ENCODE measurements around the gene CACNG8. TPM values are rescaled to one million over a fixed set of nuclear protein-coding genes. Genes with fewer than 3 reads are reported as not detected.
"Not testable (repeated sequence)": the region's sequence is repeated elsewhere in the genome, so short reads cannot be mapped to it uniquely, and the experiment has no call there.

CACNG8 gene
- total RNA-seq, 1 donor from 2014 or later, result not detected

- no peaks in the 10 kb centered on the region for H3K4me1 Mint-ChIP-seq
- H3K4me3 Mint-ChIP-seq, result no peak overlapping the region
- no peak overlapping the region for H3K27ac Mint-ChIP-seq
- ChIA-PET CTCF (interaction anchor here (1.1 kb wide), 1 partner anchor 194 kb away, joined by 3 read pairs; no protein-coding TSS in a partner anchor), POLR2A (no interaction called here)
- peaks cover 7% of the 10 kb centered on the region for H3K27me3 Mint-ChIP-seq
- no peaks in the 10 kb centered on the region for H3K36me3 Mint-ChIP-seq (ENCODE audit: low read depth)
- no peak for DNase-seq
- no peaks in the 10 kb centered on the region for H3K9me3 Mint-ChIP-seq
- intact Hi-C loops (cut with micrococcal nuclease), result no loop called here
- ATAC-seq (ENCODE audit: low read depth), result no peak
- no peak for TF ChIP-seq CTCF (IDR thresholded peaks at IDR 0.05)
Measured at GRCh38 chr19:54035215-54036178, 72.8 kb downstream of the CACNG8 start.

GRCh38 chr19:54036542-54036941 lies 73.8 kb downstream of the CACNG8 start:
- H3K27ac Mint-ChIP-seq; DNase-seq; POLR2A ChIA-PET; intact Hi-C loops (cut with micrococcal nuclease); H3K9me3 Mint-ChIP-seq; CTCF ChIA-PET; H3K4me1 Mint-ChIP-seq; ATAC-seq (ENCODE audit: low read depth); H3K4me3 Mint-ChIP-seq; H3K36me3 Mint-ChIP-seq (ENCODE audit: low read depth); H3K27me3 Mint-ChIP-seq: not testable (repeated sequence)

Other genes starting within 250 kb of the CACNG8 start
- gene NLRP12, start 138.6 kb upstream of the CACNG8 start, total RNA-seq, result not detected in 2 replicates
- gene MYADM, start 95.1 kb upstream of the CACNG8 start, total RNA-seq, result 10.9 and 12.9 TPM in 2 replicates
- gene PRKCG, start 80.7 kb upstream of the CACNG8 start, total RNA-seq, result not detected in 2 replicates
- not detected in 2 replicates for gene CACNG7, start 53.7 kb upstream of the CACNG8 start, total RNA-seq
- gene CACNG6, start 28.7 kb downstream of the CACNG8 start, total RNA-seq, result not detected in 2 replicates
- not detected in 2 replicates for gene VSTM1, start 101.0 kb downstream of the CACNG8 start, total RNA-seq
- gene TARM1, start 118.4 kb downstream of the CACNG8 start, total RNA-seq, result not detected in 2 replicates
- 0.16 TPM in 1 of 2 replicates, not detected in the other for gene OSCAR, start 137.9 kb downstream of the CACNG8 start, total RNA-seq
- 94.7 and 96.1 TPM in 2 replicates for gene NDUFA3, start 139.9 kb downstream of the CACNG8 start, total RNA-seq
- gene TFPT, start 152.7 kb downstream of the CACNG8 start, total RNA-seq, result 16.6 and 17.9 TPM in 2 replicates
- 78.9 and 79.3 TPM in 2 replicates for gene PRPF31, start 152.8 kb downstream of the CACNG8 start, total RNA-seq
- 53.2 and 64.6 TPM in 2 replicates for gene CNOT3, start 174.8 kb downstream of the CACNG8 start, total RNA-seq
- 8.3 and 8.4 TPM in 2 replicates for gene LENG1, start 196.8 kb downstream of the CACNG8 start, total RNA-seq
- not detected in 2 replicates for gene TMC4, start 210.2 kb downstream of the CACNG8 start, total RNA-seq
- 15.2 and 21.4 TPM in 2 replicates for gene MBOAT7, start 226.6 kb downstream of the CACNG8 start, total RNA-seq
- gene TSEN34, start 228.4 kb downstream of the CACNG8 start, total RNA-seq, result 15.0 and 19.4 TPM in 2 replicates
- gene RPS9, start 237.9 kb downstream of the CACNG8 start, total RNA-seq, result 1,946 and 2,185 TPM in 2 replicates

All from activated B cell treated with CpG ODN at 0.5 μM for 24 hours (primary cell).